NCI-H524 (cell line): Measurements from ENCODE around the gene COL18A1.

Experiments used
- DNase-seq, 2 experiments: peaks; one replicate each; lab custom pipeline; 2025; lab: John Stamatoyannopoulos, UW

Gene COL18A1

DNA sequence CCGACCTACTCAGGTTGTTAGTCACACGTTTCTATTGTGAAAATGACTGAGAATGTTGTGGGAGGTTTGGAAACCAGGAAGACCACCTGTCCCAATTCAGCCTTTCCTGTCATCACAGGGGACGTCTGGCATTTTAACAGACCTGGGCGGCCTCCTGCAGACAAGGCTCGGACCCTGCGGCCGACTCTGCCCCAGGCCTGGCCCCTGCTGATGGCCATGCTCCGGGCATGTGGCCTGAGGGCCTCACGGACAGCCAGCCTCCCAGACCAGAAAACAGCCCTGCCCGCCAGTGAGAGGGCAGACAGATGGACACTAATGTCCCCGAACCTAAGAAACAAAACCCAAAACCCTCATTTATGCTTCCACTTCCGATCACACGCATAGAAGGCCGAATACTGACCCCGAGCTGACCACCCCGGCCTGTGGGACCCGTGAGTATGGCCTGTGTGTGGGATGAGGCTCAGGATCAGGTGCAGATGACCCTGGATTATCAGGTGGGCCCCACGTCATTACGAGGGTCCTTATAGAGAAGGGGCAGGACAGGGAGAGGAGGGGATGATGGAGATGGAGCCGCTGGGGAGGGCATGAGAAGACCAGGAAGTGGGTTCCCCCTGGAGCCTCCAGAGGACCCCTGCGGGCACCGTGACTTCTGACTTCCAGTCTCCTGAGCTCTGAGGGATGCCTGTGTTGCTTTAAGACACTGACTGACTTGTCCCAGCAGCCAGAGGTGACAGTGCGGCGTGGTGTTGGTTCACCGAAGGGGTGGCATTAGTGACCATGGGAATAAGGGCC lies 9.6 kb downstream of the COL18A1 start:
- no peak for DNase-seq

DNA sequence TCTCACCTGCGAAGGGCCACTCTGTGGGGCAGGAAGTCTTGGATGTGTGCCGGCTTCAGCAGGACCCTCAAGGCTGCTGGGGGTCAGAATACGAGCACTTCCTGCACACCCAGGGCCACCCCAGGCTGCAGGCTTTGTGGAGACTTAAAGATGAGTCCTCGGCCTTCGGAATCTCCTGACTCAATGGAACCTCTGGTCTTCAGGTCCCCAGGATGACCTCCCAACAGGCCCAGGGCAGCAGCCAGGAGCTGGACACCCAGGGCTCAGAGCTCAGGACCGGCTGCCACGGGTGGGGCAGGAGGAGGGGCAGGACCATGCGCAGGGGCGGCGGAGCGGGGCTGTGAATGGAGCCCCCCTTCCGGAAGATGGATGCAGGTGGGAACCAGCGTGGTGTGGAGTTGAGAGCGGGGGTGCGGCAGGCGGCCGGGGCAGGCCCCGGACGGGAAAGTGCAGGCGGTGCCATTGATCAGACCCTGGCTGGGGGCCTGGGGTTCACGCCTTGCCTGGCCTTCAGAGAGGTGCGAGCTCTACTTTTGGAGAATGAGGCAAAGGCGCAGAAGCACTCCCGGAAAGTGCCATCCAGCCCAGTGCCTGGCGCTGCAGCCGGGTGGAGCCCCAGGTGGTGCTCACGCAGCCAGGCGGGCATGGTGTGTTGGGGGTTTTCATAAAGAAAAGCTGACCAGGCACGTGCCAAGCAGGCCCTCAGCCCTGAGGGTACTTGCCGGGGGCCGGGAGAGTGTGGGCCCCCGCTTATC lies 10.4 kb downstream of the COL18A1 start:
- no peak for DNase-seq

DNA sequence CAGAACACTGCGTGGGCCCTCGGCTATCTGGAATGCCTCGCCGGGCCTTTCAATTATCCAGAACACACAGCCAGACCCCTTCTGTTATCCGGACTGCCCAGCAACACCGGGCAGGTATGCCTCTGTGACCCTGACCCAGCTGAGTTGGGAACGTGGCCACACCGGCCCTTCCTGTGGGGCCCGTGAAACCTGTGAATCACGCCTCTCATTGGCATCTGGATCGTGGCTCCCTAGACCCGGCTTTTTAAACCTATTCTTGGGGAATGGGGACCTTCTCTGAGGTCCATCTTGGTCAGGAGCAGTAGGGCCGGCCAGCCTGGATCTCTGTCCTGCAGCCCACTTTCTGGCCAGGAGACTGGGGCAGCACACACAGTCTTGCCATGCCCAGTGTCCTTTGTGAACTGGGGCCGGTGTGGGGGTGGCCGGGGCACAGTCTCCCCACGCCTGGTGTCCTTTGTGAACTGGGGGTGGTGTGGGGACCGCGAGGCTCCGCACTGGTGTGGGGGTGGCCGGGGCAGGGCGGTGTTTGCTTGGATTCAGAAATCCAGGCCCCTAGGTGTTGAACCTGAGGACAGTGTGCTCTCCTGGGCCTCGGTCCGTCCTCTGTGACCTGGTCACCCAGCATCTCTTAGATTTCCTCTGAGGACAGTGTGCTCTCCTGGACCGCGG lies 11.1 kb downstream of the COL18A1 start:
- no peak for DNase-seq

DNA sequence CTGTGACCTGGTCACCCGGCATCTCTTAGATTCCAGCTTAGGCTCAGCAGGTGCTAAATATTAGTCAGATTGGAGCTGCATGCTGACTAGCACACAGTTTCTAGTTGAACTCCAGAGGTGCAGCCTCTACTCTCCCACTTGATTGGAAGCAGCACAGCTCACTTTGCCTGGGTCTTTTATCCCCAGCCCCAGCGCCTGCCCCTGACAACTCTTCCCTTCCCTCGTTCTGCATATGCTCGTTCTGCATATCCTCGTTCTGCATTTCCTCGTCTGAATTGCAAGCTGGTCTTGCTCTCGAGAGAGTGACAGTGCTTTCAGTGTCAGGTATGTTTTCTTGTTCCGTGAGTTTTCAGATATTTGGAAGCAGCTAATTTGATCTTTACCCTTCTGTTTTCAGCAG lies 11.7 kb downstream of the COL18A1 start:
- no peak for DNase-seq

DNA sequence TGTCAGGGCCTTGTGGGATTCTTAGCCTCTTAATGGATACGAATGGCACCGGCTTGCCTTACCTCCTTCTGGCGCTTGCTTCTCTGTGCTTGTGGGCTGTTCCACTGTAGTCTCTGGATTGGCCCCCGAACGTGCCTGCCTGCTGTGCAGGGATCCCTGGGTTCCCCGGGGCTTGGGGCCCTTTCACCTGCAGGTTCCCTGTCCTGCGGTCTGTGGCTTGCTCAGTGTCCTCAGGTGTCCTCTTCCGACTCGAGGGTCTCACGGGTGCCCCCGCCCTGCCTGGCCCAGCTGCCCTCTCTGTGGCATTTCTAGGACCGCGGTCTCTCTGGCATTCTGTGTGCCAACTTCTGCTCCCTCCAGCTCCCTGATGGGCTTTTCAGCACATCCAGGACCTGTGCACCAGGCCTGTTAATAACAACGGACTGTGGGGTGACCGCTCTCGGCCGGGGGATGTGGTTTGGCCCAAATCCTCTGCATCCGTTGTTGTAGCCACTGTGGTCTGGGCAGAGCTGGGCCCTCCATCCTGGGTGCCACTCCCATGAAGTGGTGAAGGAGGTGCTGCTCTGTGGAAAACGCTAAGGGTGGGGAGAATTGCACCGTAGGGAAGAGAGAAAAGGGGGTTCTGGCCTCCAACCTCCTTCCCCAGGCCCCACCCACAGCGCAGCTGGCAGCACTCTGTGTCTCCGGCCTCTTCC lies 12.4 kb downstream of the COL18A1 start:
- no peak for DNase-seq

DNA sequence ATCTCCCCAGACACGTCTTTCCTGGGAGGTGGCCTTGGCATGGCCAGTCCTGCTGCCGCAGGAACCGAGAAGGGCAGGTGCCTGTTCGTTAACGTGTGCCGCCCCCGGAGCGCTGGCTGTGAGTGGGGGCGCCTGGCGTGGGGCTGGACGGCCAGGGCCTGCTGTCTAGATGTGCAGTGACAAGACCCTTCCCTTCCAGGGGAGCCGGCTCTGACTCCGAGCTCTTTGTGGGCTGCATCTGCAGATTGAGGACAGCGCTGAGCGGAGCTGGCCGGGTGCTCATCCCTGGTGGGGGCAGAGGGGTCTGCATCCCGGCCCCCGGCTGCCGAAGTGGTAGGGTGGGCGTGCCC lies 13.0 kb downstream of the COL18A1 start:
- no peak for DNase-seq

DNA sequence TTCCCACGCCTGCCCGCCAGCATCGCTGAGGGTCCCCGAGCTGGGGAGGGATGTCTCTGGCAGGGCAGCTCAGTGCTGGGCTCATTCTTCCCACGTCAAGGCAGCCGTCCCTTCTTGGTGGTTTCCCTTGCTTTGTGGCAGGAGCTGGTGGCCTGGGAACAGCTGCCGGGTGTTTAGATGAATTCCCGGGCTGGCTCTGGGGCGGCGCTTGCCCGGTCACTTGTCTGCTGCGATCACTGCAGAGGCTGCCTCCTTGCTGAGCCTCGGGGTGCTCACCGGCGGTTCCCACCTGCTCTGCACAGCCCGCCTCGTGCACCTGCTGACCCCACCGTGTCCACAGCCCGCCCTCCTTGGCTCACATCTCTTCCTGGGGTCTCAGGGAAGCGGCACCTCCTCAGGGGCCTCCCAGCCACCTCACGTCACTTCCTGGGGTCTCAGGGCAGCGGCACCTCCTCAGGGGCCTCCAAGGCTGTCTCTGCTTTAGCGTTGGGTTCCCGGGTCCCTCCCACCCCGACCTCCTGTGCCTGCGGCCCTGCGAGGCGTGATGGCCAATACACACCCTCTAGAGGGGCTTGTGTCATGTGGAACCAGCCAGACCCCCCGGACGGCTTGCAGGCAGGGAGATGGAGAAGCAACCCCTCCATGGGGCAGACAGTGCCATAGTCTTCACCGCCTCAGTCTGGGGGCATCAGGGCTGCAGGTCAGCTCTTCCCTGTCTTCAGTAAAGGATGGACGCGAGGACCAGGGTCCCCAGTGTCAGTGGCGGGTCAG lies 13.5 kb downstream of the COL18A1 start:
- peak in 1 of 2 experiments; percentile 23 for DNase-seq

DNA sequence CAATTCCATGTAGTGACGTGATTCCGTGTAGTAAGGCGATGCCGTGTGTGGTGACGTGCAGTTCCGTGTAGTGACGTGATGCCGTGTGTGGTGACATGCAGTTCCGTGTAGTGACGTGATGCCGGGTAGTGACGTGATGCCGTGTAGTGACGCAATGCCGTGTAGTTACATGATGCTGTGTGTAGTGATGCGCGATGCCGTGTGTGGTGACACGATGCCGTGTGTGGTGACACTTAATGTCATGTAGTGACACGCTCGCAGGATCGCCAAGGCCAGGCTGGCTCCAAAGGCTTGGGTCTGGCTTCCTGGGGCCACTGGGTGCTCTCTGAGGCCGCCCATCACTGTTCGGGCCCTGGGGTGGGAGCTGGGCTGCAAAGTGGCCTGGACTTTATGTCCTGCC lies 14.2 kb downstream of the COL18A1 start:
- DNase-seq = no peak

DNA sequence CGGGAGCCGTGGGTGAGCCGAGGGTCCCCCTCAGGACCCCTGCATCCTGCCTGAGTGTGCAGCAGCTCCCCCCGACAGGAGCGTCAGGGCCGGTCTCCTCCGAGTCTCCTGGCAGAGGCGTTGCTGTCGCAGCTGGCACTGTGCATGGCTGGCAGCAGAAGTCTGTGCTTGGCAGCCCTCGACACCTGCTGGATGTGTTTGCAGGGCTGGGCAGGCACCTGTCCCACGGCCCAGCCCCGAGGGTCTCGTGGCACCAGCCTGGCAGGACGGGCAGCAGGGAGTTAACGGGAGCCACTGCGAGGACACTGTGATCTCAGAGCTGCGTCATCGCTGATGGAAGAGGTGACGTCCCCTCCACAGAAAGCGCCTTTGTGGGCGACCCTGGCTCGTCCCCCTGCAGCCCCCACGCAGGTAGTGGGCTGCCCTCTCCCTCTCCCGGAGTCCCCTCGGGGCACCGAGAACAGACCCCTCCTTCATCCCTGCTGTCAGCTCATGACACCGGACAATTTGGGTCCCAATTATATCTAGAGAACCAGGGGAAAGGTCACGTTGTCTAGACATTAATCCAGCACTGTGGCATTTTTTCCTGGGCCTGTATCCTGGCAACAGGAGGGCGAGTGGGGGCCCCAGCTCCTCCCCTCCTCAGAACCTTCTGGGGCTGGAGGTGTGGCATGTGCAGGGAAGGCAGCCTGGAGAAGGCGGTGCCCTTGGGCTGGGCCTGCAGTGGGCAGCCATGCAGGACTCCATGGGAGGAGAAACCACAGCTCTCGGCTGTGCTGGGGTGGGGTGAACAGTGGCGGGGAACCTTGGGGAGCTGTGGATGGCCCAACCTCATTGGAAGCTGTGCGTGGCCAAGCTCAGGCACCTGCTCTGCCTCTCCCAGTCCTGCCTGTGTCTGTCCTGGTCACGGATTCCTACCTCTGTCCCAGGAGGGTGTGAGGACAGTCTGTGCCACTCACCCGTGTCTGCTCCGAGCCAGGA lies 15.4 kb downstream of the COL18A1 start:
- DNase-seq = no peak

DNA sequence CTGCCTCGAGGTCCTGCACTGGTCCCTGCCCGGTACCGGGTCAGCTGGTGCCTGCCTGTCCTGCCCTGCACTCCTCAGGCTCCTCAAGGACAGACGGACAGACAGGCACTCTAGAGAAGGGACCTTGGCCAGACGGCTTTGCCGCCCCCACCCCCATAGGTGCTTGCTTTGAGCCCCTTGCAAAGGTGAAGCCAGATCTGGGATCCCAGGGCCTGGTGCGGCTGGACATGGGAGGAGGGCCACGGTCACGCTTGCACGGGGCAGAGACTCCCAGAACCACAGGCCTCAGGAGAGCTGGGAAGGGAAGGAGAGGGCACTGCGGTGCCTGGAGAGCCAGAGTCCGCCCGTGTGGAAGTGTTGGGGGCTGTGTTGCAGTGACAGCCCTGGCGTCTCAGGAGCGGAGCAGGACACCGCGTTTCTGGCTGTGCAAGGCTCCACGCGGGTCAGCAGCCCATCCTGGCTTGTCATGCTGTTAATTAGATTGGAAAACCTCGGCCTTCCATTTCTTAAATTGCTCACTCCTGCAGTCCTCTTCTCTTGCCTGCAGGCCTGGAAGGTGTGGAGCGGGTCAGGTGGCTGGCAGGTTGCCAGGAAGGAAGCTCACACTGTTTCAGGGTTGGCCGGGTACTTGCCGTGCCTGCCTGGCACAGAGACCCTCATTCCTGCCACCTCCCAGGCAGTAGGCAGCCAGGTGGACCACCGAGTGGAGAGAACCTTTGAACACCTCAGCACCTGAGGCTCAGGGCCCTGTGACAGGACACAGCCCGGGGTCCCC lies 16.3 kb downstream of the COL18A1 start:
- DNase-seq = peak in 1 of 2 experiments; percentile 39

DNA sequence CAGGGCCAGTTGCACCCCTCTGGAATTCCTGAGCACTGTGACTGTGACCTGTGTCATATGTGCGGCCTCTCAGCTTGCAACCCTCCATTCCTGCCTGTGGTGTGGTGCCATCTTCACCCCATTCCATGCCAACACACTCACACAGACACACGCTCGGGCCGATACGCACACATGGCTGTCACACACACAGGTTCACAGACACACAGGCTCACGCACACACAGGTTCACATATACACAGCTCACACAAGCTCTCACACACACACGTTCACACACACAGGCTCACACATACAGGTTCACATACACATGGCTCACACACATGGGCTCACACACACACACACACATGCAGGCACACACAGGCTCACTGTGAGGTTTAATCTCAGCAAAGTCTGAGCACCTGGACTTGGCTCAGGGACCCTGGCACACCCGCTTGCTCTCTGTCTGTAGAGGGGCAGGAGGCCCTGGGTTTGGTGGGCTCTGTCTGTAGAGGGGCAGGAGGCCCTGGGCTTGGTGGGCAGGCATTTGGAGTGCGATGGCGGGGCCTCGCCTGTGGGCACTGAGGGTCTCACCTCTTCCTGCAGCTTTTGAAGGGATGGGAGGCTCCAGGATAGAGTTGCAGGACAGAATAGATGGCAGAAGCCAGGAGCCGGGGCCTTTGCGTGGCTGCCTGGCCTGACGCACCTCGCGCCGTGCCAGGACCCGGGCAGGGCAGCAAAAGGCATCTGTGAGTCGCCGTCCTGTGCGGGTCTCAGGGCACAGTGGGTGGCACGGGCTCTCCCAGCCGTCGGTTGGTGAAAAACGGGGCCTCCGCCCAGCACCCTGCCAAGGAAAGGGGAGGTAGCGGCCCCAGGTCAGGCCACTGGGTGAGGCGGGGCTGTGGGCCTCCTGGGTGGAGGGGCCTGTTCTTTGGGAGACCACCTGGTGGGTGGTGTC lies 17.1 kb downstream of the COL18A1 start:
- no peak for DNase-seq

DNA sequence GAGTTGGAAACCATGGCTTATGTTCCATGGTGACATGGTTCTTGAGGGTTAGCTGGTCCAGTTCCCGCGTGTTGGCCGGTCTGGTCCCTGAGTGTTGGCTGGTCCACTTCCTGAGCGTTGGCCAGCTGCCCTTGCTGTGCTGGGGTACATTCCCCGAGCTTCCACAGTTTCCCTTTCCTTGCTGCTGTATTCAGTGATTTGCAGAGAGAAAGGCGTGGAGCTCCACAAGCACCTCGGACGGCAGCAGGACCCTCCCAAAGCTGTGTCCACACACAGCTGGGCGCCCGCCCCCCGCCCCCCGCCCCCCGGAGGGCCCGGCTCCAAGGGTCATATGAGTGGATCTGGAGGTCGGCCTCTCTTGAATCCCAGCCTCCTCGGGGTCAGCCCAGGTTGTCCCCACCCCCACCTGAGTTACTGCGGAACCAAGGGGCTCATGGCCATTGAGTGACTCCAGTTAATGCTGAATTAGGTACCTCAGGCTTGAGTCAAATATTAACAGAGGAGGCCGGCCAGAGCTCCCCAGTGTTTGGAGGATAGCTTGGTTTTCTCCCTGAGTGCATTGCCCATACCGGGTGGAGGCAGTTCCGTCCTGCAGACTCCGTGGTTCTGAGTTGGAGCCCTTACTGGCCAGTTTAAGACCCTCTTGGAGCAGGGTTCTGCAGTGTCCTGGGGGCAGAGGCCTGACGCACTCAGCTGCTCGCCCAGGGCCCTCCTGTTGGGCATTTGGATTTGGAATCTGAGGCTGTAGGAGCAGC lies 18.4 kb downstream of the COL18A1 start:
- DNase-seq = no peak

DNA sequence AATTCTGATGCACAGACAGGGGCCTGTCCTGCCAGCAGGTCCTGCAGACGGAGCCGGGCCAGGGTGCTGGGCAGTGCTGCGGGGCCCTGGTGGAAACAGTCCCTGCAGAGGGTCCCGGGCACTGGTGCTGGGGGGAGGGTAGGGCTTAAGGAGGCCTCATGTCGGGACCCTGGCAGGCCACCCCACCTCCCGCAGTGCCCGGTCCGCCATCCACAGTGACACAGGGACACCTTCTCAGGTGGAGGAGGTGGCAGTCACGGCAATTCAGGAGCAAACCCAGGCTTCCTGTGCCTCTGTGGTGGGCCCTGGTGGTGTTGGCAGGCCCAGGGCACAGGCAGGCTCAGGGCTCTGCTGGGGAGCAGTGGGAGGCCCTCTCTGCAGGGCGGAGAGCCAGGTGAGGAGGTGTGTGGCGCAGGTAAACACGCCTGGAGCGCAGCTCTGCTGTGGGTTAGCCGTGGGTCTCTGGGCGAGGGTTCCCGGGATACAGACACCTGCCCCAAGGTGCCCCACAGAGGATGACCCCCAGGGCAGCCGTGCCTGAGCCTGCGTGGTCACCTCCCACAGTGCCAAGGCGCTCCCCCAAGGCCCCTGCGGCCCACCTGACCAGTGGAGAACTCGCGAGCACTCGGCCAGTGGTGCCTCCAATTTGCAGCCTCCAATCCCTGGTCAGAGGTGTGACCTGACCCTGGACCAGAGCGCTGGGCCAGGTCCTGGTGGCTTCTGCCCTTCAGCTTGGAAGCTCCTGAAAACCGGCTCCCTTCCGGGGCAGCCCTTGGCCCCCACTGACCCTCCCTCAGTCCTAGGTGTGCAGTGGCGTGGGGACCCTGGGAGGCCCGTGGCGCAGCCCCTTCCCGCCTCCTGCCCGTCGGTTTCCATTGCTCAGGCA lies 19.2 kb downstream of the COL18A1 start:
- no peak for DNase-seq

DNA sequence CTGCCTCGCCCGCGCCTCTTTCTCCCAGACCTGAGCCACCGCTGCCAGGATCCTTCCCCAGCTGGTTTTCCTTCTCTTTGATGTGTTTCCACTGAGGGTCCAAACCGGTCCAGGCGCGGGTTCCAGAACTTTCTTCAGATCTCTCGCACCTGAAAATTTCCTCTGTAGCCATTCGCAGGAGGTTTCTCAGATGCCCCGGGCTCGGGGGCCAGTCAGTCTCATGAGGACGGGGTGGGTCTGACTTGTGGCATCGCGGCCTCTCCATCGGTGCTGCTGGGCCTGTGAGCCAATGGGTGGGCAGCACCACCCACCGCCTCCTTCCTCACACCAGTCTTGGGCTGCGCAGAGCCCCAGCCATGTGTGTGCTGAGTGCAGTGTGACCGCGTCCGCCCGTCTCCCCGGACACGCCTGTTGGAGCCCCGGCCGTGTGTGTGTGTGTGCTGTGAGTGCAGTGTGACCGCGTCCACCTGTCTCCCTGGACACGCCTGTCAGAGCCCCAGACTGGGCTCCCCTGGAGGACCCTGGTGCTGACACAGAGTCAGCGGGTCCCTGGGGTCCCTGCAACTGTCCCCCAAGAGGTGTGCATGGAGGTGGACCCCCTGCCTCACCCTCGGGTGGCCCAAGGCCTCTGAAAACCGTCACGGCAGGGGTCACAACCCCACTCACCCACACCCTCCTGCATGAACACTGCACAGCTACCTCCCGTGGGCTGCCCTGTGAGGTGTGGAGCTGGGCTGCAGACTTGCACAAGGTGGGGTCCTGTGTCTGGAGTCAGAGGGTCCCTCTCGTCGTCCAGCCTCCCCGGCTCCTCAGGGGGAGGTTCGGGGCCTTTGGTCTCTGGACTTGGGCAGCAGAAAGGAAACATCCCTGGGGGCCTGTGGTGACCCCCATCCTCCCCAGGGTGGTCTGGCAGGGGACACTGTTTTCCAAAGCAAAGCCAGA lies 20.2 kb downstream of the COL18A1 start:
- no peak for DNase-seq
